Hematopoietic multipotent progenitor cell treated with erythropoietin and hydrocortisone succinate and interleukin-3 and kit ligand, for 15 days (in vitro differentiated cells): ENCODE results near the gene TMEM151A.
"Not testable (repeated sequence)": the region's sequence is repeated elsewhere in the genome, so short reads cannot be mapped to it uniquely, and the experiment has no call there.

Source experiments
- DNase-seq: peaks from one replicate; pipeline ENCODE4 v3.0.0-alpha.2; 2015; ENCODE audit warnings: low spot score

The TMEM151A gene

DNA sequence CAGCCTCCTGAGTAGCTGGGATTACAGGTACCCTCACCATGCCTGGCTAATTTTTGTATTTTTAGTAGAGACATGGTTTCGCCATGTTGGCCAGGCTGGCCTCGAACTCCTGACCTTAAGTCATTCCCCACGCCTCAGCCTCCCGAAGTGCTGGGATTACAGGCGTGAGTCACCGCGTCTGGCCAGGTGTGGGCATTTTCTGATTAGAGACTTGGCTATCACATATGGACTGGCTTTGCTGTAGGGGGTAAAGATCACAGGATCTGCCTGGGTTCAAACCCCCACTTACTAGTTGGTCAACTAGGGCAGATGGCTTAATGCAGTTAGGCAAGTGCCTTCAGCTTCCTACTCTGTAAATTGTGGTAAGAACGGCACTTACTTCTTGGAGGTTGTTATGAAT is 18.6 kb downstream of the TMEM151A start:
- no peak for DNase-seq

DNA sequence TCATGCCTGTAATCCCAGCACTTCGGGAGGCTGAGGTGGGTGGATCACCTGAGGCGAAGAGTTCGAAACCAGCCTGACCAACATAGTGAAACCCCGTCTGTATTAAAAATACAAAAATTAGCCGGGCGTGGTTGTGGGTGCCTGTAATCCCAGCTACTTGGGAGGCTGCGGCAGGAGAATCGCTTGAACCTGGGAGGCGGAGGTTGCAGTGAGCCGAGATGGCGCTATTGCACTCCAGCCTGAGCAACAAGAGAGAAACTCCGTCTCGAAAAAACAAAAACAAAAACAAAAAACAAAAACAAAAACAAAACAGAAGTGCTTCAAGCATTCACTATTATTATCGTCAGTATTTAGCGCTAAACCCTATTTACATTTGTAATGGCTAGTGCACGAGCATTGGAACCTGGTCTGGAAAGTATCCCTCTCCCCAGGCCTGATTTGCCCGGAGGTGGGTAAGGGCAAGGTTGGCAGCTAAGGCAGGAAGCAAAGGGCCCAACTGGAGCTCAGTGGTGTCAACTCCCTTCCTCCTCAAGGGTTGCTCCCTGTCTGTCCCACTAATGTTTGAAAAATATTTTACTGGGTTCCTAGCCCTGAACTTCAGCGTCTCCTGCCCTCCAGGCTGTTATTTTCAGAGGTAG is 19.2 kb downstream of the TMEM151A start:
- DNase-seq: not testable (repeated sequence)

DNA sequence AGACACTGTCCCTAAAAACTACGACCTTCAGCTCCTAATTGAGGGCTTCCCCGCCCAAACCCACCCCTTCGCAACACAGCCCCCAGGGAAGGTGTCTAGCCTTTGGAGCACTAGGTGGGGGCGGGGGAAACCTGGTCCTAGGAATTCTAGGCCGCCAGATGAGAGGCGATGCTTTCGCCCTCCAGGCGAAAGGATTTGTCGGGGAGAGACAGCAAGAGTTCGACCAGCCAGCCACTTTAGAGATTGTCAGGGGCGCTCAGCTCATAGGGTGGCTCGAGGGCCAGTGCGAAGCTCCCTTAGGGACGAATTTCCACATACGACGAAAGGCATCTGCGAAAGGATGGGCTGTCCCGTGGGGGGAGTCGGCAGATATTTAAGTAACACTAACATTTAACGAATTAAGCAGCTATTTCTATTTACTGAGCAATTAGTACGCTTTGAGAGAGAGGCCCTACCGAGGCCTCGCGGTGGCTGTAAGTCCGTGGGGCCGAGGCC is 19.8 kb downstream of the TMEM151A start:
- no peak for DNase-seq

- DNase-seq: peak; percentile 96
These were observed 20.4 kb downstream of the TMEM151A start for GRCh38 chr11:66311965-66312548.

DNA sequence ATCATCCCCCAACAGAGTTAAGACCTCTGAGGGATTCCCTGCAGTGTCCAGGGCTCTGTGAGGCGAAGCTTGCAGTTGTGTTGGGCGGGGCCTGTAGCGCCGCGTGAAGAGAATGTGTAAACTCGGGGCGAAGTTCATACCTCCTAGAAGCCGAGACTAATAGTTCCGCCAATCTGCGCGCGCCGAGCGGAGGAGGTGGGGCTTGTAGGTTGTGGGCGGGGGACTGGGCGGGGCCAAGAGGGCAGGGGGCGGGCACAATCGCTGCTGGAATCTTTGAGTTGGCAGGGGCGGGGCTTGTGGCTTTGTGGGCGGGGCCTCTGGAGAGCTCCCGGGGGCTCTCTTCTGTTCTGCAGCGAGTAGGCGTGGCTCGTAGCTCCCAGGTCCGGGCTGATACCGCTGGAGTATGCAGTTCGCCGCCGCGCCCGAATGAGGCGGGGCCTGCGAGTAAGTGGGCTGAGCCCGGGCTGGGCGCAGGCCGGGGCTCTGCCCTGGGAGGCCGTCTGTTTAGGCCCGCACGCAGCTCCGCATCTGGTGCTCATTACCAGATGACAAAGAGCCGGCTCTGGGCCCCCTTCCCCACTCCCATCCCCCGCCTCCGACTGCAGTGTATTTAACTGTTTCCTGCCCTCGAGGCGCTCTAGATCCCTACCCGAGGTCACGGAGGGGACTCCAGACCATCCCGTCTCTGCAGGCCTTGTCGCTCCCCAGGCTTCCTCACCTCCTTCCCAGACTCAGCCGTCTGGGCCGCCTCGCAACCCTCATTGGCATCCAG is 21.0 kb downstream of the TMEM151A start:
- DNase-seq: peak; percentile 98

DNA sequence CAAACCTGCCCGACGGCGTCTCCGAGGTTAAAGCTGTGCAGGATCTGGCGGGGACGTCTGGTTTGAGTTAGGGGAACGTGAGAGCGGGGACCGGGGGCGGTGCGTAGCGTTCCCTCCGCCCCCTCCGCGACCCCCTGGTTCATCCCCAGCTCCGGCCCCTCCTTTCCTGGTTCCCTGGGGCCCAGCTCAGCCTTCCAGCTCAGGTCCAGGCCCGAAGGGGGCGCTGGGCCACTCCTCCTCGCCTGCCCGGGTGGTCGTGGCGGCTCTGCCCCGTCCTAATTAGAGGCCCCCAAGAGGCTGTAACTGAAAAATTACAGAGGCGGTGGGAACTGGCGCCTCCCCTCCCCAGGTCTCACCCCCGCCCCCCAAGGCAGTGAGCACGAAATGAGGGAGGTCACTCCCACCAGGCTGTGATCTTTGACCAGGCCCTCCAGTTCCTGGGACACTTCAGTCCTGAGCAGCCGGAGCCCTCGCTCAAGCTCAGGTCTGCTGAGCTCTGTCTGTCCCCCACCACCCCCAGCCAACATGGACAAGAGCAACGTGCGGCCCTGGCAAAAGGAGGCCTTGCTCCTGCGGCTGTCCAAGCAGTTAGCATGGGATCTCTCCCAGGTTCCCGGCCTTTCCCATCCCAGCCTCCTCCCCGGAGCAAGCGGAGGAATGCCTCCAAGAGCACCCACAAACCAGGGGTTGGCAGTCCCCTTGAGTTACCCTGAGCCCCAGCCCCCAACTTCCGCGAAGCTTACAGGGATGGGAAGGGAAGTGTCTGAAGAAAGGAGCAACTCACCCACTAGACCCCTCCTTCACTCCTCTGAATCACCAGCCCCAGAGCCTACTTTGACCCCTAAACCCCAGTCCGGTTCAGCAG is 21.9 kb downstream of the TMEM151A start:
- DNase-seq: no peak

GRCh38 chr11:66314186-66314501 is 22.4 kb downstream of the TMEM151A start:
- DNase-seq: no peak

DNA sequence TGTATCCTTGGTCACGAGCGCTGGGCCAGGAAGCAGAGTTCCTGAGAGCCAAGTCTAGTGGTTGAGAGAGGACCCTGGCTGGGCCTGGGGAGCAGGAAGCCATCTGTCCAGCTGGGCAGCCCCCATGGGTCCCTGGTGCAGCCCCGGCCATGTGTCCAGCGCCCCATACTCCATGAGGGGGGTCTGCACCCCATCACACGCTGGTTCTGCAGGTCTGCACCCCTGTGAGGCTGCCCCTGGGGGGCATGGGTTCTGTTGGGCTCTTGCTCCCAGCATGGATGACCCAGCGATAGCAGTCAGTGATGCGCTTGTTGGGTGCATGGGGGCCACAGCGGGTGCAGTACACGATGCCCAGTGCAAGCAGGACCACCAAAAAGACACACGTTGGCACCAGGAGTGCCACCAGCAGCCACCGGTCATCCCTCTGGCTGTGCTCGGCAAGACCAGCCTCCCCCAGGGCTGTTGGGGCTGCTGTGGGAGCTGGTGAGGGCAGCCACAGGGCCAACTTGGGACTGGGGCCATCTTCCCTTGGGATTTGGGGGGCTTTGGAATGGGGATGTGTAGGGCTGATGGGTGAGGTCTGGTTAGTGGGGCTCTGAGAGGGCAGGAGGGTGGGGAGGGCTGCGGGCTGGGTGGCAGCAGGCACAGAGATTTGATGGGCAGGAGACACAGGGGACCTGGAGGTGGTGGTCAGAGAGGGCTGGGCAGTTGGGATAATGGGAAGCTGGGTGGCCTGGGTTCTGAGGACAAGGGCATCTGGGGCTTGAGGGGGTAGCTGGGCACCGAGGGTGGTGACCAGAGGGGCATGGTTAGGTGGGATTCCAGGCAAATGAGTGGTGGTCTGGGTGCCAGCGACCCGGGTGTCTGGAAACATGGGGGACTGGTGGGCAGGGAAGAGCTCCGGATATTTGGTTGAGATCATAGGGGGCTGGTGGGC is 23.1 kb downstream of the TMEM151A start:
- DNase-seq: no peak

DNA sequence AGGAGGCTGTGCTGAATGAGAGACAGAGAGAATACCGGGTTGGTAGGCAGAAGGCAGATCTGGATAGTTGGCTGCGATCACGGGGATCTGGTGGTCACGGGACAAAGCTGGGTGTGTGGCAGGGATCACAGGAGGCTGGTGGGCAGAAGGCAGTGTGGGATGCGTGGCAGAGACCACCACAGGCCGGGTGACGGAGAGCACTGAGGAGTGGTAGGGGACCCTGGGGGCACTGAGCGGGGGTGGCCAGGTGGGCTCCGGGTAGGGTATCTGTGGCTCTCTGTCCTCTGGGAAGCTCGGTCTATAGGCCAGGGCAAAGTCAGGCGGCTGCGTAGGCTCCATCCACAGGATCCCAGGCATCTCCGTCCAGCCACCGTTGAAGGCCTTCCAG is 23.8 kb downstream of the TMEM151A start:
- DNase-seq: no peak

- no peak for DNase-seq
These were observed 24.5 kb downstream of the TMEM151A start for GRCh38 chr11:66315921-66316811.

DNA sequence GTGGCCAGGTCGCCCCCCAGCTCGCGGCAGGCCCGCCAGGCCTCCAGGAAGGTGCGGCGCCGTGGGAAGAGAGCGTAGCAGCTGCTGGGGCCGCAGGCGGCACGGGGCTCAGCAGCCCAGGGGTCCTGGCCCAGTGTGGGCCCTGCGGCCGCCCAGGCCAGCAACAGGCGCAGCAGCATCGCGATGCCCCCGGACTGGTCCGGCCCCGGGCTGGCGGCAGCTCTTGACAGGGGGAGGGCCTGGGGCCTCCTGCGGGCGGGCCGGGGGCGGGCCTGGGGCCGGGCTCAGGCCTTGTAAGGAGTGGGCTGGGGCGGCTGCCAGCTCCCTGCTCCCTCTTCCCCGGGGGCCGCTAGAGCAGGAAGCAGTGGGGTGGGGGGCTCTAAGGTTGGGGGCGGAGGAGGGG is 25.2 kb downstream of the TMEM151A start, which contains the start of gene CD248:
TSS of gene CD248 (minus strand) at position 196 of the 403 bp plus-strand sequence. CDS start at position 179, 17 bp downstream.
- no peak for DNase-seq

- DNase-seq: no peak
These were observed 25.6 kb downstream of the TMEM151A start for GRCh38 chr11:66317322-66317722.

- DNase-seq: no peak
These were observed 26.3 kb downstream of the TMEM151A start for GRCh38 chr11:66317723-66318599.

- DNase-seq: no peak
These were observed 26.9 kb downstream of the TMEM151A start for GRCh38 chr11:66318600-66318970.

- DNase-seq: not testable (repeated sequence)
These were observed 28.6 kb downstream of the TMEM151A start for GRCh38 chr11:66320289-66320688.

GRCh38 chr11:66320748-66321147 is 29.1 kb downstream of the TMEM151A start:
- not testable (repeated sequence) for DNase-seq

DNA sequence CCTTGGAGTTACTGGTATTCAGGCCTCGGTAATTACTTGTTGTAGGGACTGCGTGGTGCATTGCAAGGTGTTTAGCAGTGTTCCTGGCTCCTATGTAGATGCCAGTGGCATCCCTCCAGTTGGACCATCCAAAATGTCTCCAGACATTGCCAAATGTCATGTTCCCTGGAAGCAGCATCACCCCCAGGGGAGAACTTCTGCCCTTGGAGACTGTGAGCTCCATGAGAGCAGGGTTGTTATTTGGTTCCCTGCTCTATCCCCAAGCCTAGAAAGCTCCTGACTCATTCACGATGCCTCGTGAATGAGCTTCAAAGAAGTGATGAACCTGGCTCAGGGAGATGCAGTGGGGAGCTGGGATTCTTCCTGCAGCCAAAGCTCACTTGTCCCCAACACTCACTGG is 29.9 kb downstream of the TMEM151A start:
- no peak for DNase-seq

DNA sequence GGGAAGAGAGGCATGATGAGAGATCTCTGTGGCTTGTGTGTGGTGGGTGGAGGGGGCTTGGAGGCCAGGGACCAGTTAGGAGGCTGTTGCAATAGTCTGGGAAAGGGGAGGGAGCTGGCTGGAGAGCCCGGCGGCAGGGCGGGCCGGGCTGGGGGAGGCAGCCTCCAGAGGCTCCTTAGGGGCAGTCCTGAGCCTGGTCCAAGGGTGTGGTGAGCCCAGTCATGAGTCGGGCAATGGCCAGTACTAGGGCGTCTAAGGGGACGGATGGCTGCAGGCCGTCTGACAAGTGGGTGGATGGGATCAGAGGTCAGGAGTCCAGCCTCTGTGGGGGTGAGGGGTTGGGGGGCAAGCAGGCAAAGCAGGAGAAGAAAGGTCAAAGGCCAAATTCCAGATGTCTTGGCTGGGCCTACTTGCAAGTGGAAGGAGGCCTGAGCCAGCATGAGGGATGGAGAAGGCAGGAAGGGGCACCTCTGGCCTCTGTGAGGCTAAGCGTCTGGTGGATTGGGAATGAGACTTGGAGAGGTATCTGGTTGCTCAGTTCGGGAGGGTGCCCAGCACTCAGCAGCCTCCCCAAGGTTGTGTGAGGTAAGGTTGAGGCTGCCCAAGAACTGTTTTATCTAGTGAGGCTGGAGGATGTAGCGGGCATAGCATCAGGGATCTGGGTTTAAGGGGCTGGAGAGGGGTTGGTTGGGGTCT is 31.2 kb downstream of the TMEM151A start:
- no peak for DNase-seq
